ENCODE results near the gene NFE2. TPM values are rescaled to one million over a fixed set of nuclear protein-coding genes. Genes with fewer than 3 reads are reported as not detected.

The NFE2 gene
- total RNA-seq, 2 experiments from 2014 or later, result not detected

DNA sequence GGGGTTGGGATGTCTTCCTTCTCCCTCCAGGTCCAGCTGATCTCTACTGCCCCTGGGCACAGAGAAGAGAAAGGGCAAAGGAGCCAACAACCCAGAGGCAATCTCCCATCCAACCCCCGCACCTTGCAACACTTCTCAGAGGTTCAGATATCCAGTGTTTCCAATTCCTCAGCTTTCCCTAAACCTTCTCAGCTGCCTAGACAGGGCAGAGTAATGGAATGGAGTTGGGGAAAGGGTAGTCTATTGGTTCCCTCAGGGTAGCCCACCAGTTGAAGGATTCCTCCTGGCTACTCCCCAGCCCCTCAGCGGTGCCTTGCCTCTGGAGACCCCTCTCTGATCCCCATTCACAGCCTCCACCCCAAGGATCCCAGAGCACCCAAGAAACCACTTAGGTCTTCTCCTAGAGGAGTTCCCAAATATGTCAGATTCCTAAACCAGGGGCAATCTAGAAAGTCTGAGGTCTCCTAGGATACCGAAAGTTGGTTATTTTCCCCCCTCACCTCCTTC, 537 bp downstream of the NFE2 start:
- POLR2A ChIA-PET, result no interaction called here
- peaks cover 29% of the 10 kb centered on the region for H3K4me1 Mint-ChIP-seq
- DNase-seq, result no peak
- no peaks in the 10 kb centered on the region for H3K9me3 Mint-ChIP-seq
- CTCF ChIA-PET, result interaction anchor here (0.9 to 2.3 kb wide), 5 partner anchors 9 to 99 kb away, joined by 3 to 6 read pairs (median 5); partner anchors contain the start of gene COPZ1
- no peaks in the 10 kb centered on the region for H3K36me3 Mint-ChIP-seq (ENCODE audit: low read depth)
- no peak overlapping the region for H3K4me3 Mint-ChIP-seq
- no peak overlapping the region for H3K27ac Mint-ChIP-seq
- peaks cover 68% of the 10 kb centered on the region for H3K27me3 Mint-ChIP-seq

DNA sequence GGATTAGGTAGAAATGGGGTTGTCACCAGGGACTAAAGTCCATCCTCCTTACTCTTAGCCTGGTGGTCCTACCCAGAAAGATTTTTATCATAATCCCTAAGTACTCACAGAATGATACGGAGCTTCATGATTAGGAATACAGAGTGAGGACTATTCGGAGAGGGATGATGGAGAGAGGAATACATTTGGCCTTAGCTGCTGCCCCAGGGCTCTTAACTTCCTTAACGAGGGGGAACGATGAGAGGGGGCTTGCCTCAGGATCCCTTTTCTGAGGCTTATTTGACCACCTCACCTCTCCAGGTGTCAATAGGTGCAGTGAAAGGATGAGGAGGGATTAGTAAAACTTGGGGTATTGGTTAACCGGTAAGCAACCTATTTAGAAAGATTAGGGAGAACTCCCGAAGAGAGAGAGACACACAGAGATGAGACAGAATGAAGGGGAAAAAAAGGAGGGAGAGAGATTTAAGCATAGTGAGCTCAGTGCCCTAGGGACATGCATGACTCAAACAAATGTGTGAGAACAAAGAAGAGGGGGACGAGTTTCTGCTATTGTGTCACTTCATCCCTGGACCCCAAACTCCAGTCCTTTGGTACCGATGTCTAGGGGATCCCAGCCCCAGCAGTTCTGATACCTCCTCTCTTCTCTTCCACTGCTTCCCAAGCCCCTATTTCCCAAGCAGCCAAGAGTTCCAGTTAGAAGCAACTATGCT, 1.1 kb downstream of the NFE2 start:
- no peak for DNase-seq
- Mint-ChIP-seq H3K27ac (no peak overlapping the region), H3K9me3 (no peaks in the 10 kb centered on the region), H3K36me3 (ENCODE audit: low read depth) (no peaks in the 10 kb centered on the region), H3K4me3 (no peak overlapping the region), H3K27me3 (peaks cover 65% of the 10 kb centered on the region), H3K4me1 (peaks cover 28% of the 10 kb centered on the region)
- CTCF ChIA-PET, result interaction anchor here (0.9 to 2.3 kb wide), 8 partner anchors 9 to 100 kb away, joined by 3 to 6 read pairs (median 6); partner anchors contain the start of gene COPZ1
- POLR2A ChIA-PET, result interaction anchor here (0.6 kb wide), 1 partner anchor 35 kb away, joined by 6 read pairs; no protein-coding TSS in a partner anchor

GRCh38 chr12:54298904-54299303, 1.9 kb downstream of the NFE2 start:
- Mint-ChIP-seq H3K4me1 (peaks cover 20% of the 10 kb centered on the region), H3K27ac (no peak overlapping the region), H3K9me3 (no peaks in the 10 kb centered on the region), H3K4me3 (no peak overlapping the region), H3K27me3 (peaks cover 57% of the 10 kb centered on the region), H3K36me3 (ENCODE audit: low read depth) (no peaks in the 10 kb centered on the region)
- CTCF ChIA-PET, result interaction anchor here (0.6 to 2.3 kb wide), 8 partner anchors 9 to 89 kb away, joined by 3 to 6 read pairs (median 6); partner anchors contain the start of gene COPZ1
- POLR2A ChIA-PET, result interaction anchor here (0.6 kb wide), 1 partner anchor 38 kb away, joined by 3 read pairs; no protein-coding TSS in a partner anchor
- DNase-seq, result no peak

GRCh38 chr12:54296393-54297099, 4.3 kb downstream of the NFE2 start:
- Mint-ChIP-seq H3K9me3 (no peaks in the 10 kb centered on the region), H3K27me3 (peaks cover 37% of the 10 kb centered on the region), H3K4me3 (no peak overlapping the region), H3K4me1 (peaks cover 14% of the 10 kb centered on the region), H3K36me3 (ENCODE audit: low read depth) (no peaks in the 10 kb centered on the region), H3K27ac (no peak overlapping the region)
- DNase-seq, result no peak
- ChIA-PET CTCF (interaction anchor here (0.6 to 4.1 kb wide), 11 partner anchors 10 to 105 kb away, joined by 3 to 14 read pairs (median 4); partner anchors contain the start of genes CBX5 and HNRNPA1), POLR2A (no interaction called here)

DNA sequence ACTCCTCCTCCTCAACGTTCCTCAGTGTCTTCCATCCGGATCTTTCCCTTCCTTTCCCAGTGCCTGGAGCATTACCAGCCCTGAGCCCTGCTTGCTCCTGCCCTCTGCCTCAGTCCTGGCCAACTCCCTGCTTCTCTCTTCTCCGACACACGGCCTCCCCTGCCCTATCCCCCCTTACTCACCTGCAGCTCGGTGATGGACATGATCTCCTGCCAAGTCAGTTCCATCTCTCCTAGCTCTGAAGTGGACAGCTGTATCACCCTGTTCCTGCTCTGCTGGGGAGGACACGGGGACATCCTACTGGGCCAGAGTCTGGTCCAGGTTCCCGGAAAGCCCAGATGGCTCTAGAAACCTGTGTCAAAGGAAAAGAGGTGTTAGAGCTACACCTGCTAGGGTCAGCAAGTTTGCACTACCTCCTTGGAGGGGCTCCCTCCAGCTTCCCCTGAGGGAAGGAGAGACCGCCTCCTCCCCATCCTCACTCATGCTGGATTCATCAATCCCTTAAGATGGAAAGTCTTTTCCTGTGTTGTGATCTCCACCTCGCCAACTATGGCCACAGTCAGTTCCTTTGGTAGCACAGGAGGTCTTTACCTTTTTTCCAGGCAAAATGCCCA, 5.8 kb downstream of the NFE2 start:
- Mint-ChIP-seq H3K27me3 (peaks cover 22% of the 10 kb centered on the region), H3K4me1 (peaks cover 9% of the 10 kb centered on the region), H3K4me3 (no peak overlapping the region), H3K9me3 (no peaks in the 10 kb centered on the region), H3K27ac (no peak overlapping the region), H3K36me3 (ENCODE audit: low read depth) (no peaks in the 10 kb centered on the region)
- ChIA-PET CTCF (interaction anchor here (0.6 to 4.1 kb wide), 13 partner anchors 8 to 90 kb away, joined by 3 to 15 read pairs (median 7); partner anchors contain the start of genes CBX5, HNRNPA1 and ZNF385A), POLR2A (no interaction called here)
- no peak for DNase-seq

DNA sequence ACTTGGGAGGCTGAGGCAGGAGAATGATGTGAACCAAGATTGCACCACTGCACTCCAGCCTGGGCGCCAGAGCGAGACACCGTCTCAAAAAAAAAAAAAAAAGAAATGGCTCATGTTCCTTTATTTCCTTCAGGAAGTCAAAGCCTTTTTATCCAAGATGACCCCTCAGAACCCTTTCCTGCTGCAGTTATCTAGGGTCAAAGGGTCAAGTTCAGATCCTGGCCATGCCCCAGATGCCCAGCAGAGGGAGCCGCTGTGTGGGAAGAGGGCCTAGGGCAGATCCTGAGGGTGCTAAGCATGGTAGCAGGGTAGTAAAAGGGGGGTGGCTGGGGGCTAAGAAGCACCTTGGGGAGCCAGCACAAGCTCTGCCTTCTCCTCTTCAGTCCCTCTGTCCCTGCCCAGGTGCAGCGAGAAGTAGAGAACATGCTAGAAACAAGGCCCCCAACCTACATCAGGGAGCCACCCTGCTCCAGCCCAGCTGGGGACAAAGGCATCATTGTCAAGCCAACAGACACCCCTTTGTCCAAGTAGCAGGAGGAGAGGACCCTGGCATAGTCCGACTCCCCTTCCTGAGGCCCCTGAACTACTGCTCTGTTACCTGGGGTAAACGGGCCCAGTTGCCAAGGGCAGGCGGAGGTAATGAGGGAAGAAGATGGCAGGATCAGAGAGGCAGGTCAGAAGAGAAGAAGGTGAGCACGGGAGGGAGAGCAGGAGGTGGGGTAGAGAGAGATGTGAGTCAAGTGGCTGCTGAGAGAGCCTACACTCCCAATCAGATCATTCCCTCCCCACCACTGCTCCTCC, 6.5 kb downstream of the NFE2 start:
- no peaks in the 10 kb centered on the region for H3K9me3 Mint-ChIP-seq
- no peak overlapping the region for H3K4me3 Mint-ChIP-seq
- H3K36me3 Mint-ChIP-seq (ENCODE audit: low read depth), result no peaks in the 10 kb centered on the region
- H3K27me3 Mint-ChIP-seq, result peaks cover 15% of the 10 kb centered on the region
- H3K27ac Mint-ChIP-seq, result no peak overlapping the region
- DNase-seq, result peak; percentile 72
- POLR2A ChIA-PET, result no interaction called here
- peaks cover 9% of the 10 kb centered on the region for H3K4me1 Mint-ChIP-seq
- CTCF ChIA-PET, result interaction anchor here (0.6 to 4.1 kb wide), 20 partner anchors 8 to 1518 kb away, joined by 3 to 15 read pairs (median 4); partner anchors contain the start of genes CBX5, HNRNPA1 and ZNF385A

- Mint-ChIP-seq H3K4me1 (peaks cover 10% of the 10 kb centered on the region), H3K27me3 (peaks cover 6% of the 10 kb centered on the region), H3K9me3 (no peaks in the 10 kb centered on the region), H3K4me3 (no peak overlapping the region), H3K36me3 (ENCODE audit: low read depth) (peaks cover 4% of the 10 kb centered on the region), H3K27ac (no peak overlapping the region)
- no peak for DNase-seq
- ChIA-PET CTCF (interaction anchor here (1.1 to 4.1 kb wide), 12 partner anchors 9 to 147 kb away, joined by 3 to 16 read pairs (median 4); partner anchors contain the start of genes CBX5, COPZ1 and HNRNPA1), POLR2A (interaction anchor here (1.1 kb wide), 1 partner anchor 66 kb away, joined by 4 read pairs; no protein-coding TSS in a partner anchor)
Observed at GRCh38 chr12:54292931-54293241, 7.9 kb downstream of the NFE2 start.

GRCh38 chr12:54292083-54292930, 8.5 kb downstream of the NFE2 start:
- H3K27me3 Mint-ChIP-seq, result peaks cover 3% of the 10 kb centered on the region
- H3K27ac Mint-ChIP-seq, result no peak overlapping the region
- POLR2A ChIA-PET, result interaction anchor here (1.0 to 1.1 kb wide), 2 partner anchors 12 to 67 kb away, joined by 3 to 4 read pairs; partner anchors contain the start of genes CBX5 and HNRNPA1
- H3K36me3 Mint-ChIP-seq (ENCODE audit: low read depth), result peaks cover 7% of the 10 kb centered on the region
- DNase-seq, result no peak
- peaks cover 9% of the 10 kb centered on the region for H3K4me1 Mint-ChIP-seq
- H3K4me3 Mint-ChIP-seq, result no peak overlapping the region
- H3K9me3 Mint-ChIP-seq, result no peaks in the 10 kb centered on the region
- CTCF ChIA-PET, result interaction anchor here (1.0 to 4.1 kb wide), 11 partner anchors 9 to 148 kb away, joined by 3 to 16 read pairs (median 4); partner anchors contain the start of genes CBX5, COPZ1 and HNRNPA1

GRCh38 chr12:54287261-54288157, 13.3 kb downstream of the NFE2 start:
- no peaks in the 10 kb centered on the region for H3K9me3 Mint-ChIP-seq
- DNase-seq, result no peak
- ChIA-PET CTCF (interaction anchor here (0.7 to 1.8 kb wide), 7 partner anchors 8 to 966 kb away, joined by 3 to 7 read pairs (median 5); partner anchors contain the start of genes AAAS and COPZ1), POLR2A (no interaction called here)
- H3K4me1 Mint-ChIP-seq, result peaks cover 48% of the 10 kb centered on the region
- peaks cover 7% of the 10 kb centered on the region for H3K36me3 Mint-ChIP-seq (ENCODE audit: low read depth)
- H3K27ac Mint-ChIP-seq, result no peak overlapping the region
- no peak overlapping the region for H3K4me3 Mint-ChIP-seq
- H3K27me3 Mint-ChIP-seq, result no peaks in the 10 kb centered on the region

Data from activated CD4-positive, alpha-beta T cell treated with anti-CD3 and anti-CD28 coated beads, Interleukin-2, amount 10 ng/mL, durations not matched to agents 7 days and 5 days (primary cell).